Subcutaneous adipose tissue (tissue), 4 donors: ENCODE results near the gene NAV3. TPM values are rescaled to one million over a fixed set of nuclear protein-coding genes. Genes with fewer than 3 reads are reported as not detected.

Experiments
- total RNA-seq, 4 donors: library from RNA; depleted of rRNA; stranded (reverse); fragments of >200 nt; gene quantifications; one replicate each; pipeline ENCODE4 v1.1.0, GENCODE V29; 2016
- TF ChIP-seq, protein P1 (sequence below): fragments of 450-650 bp; IDR thresholded peaks from one replicate; pipeline ENCODE4 v1.5.1; 2016; ENCODE audit warnings: low read depth, mild to moderate bottlenecking, control low read depth, antibody characterized with exemption, moderate library complexity

NAV3 gene
- total RNA-seq, 4 donors from 2014 or later = 9.3 to 36.6 (median 20.6) TPM

DNA sequence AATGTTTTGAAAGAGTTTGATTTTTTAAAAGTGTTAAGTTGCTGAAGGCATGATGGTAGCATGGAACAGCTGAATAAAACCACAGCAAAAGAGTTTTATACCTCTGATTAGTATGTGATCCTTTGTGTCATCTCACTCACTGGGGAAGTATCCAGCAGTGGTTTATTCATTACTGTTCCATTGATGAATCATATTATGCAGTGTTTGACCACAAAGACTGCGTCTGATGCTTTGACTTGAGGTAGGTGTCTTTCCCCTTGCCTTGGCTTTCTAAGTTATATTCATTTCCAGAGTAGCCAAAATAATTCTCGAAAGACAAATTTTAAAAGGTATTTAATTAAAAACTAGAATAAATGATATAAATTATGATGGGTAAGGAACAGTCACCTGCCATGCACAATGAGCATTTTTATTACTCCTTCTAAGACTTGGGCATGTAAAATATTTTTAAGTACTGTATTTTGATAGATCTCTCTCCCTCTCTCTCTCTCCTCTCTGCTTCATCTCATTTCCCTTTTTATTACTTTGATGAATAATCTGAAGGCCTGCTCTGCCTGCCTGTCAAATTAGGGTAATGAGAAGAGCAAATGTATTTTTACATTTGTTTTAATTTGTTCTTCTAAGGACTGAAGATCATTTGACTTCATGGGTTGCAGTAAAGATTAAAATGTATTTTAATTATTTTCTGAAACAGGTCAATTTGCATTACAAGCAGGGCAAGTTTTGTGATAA is 164.9 kb downstream of the NAV3 start:
- TF ChIP-seq, protein P1, sequence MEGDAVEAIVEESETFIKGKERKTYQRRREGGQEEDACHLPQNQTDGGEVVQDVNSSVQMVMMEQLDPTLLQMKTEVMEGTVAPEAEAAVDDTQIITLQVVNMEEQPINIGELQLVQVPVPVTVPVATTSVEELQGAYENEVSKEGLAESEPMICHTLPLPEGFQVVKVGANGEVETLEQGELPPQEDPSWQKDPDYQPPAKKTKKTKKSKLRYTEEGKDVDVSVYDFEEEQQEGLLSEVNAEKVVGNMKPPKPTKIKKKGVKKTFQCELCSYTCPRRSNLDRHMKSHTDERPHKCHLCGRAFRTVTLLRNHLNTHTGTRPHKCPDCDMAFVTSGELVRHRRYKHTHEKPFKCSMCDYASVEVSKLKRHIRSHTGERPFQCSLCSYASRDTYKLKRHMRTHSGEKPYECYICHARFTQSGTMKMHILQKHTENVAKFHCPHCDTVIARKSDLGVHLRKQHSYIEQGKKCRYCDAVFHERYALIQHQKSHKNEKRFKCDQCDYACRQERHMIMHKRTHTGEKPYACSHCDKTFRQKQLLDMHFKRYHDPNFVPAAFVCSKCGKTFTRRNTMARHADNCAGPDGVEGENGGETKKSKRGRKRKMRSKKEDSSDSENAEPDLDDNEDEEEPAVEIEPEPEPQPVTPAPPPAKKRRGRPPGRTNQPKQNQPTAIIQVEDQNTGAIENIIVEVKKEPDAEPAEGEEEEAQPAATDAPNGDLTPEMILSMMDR = no peak

DNA sequence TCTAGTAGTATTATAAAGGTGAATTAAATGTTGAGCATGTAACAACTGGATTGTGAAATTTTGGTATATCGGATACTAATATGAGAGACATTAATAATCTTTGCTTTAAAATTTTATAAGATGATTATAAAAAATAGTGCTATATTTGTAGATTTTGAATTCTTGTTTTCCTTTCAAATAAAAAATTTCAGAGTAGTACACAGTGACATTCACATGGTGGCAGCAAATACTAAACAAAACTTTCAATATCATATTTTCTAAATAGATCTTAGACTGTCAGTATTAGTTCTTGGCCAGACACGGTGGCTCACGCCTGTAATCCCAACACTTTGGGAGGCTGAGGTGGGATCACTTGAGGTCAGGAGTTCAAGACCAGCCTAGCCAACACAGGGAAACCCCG is 166.0 kb downstream of the NAV3 start:
- TF ChIP-seq, protein P1 = no peak

DNA sequence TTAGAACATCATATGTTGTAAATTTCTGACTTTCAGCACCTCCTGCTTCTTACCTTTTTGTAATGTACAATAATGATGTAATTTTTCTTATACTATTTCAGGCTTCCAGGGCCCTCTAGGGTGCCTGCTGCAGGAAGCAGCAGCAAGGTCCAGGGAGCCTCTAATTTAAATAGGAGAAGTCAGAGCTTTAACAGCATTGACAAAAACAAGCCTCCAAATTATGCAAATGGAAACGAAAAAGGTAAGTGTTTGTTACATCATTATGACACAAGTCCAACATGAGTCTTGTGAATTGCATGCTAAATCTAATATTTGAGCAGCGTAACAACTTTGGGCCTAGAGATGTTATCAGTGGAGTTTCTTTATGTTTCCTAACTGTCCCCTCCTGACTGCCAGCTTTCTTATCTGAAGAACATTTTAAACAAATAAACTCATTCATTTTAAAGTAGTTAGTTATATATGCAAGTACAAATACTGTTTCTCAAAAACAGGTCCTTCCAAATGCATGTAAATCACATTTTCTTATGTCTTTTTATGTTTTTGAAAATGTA is 167.6 kb downstream of the NAV3 start:
- TF ChIP-seq, protein P1 = no peak

GRCh38 chr12:77999074-77999715 is 168.5 kb downstream of the NAV3 start:
- TF ChIP-seq, protein P1 = no peak

GRCh38 chr12:78002878-78003277 is 172.2 kb downstream of the NAV3 start:
- TF ChIP-seq, protein P1 = no peak

DNA sequence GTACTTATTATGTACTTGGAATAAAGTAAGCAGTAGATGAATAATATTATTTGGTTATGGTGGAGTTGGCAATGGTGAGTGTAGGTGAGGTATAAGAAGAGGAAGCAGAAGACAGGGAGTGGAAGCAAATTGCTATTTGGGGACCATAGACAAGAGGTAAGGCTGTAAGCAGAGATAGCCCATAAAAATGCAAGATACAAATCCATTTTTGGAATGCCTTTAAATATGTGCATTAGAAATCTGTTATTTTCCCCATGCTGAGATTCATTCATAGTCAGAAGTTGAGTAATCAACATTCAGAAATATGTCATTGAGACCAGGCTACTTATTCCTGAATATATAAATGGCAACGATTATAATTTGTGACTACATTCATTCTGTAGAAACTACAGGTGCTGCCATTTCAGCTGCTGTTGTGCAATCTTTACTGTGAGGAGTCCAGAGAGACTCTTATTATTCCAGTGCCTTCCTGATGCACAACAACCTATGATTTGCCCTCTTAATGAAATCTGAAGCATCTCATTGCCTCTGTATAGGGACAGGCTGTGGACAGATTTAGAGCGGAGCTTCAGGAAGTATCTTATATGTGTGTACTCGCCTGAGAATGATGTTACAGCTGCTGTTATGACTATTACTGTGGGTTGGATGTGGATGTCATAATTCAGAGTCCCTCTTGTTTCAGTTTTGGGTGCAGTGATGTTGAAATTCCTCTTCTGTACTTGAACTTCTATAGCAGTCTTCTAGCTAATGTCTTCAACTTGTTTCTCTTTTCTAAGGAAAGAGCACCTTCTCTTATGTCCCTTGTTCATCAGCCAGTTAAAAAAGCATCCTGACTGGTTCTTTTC is 173.8 kb downstream of the NAV3 start:
- TF ChIP-seq, protein P1 = no peak

GRCh38 chr12:78005094-78005492 is 174.4 kb downstream of the NAV3 start:
- TF ChIP-seq, protein P1 = no peak
